Transverse colon (tissue), 4 donors: Measurements from ENCODE around the gene CALY. TPM values are rescaled to one million over a fixed set of nuclear protein-coding genes. Genes with fewer than 3 reads are reported as not detected.

Experiments used
- DNase-seq: peaks from one replicate; pipeline ENCODE4 v3.0.0-alpha.2; 2019
- H3K27ac ChIP-seq, 4 donors: fragments of 200-600 bp; sonication (generic); 2 replicates each; pipeline ENCODE4 v1.5.1; 2016 to 2018; ENCODE audit warnings: inconsistent platforms in 4 of 4
- H3K27me3 ChIP-seq: fragments of 200-600 bp; sonication (generic); 2 replicates; pipeline ENCODE4 v1.5.1; 2017; ENCODE audit warnings: inconsistent platforms
- H3K36me3 ChIP-seq, 4 donors: fragments of 200-600 bp; sonication (generic); 2 replicates each; pipeline ENCODE4 v1.5.1; 2017 to 2019; ENCODE audit warnings: inconsistent platforms in 4 of 4
- H3K4me1 ChIP-seq, 4 donors: fragments of 200-600 bp; sonication (generic); 2 replicates each; pipeline ENCODE4 v1.5.1; 2017 to 2020; ENCODE audit warnings: inconsistent platforms in 4 of 4
- H3K4me3 ChIP-seq, 4 donors: fragments of 200-600 bp; sonication (generic); 1 replicate in 1 of 4; 2 replicates in 3 of 4; pipeline versions ENCODE4 v1.5.1 to v1.6.1; 2017 to 2019; ENCODE audit warnings: inconsistent platforms in 4 of 4
- H3K9me3 ChIP-seq, 2 donors: fragments of 200-600 bp; sonication (generic); 2 replicates each; pipeline ENCODE4 v1.5.1; 2017 to 2019; ENCODE audit warnings: inconsistent platforms in 2 of 2
- CTCF ChIP-seq, 5 experiments: fragments of 200-600 bp in 3 of 5; fragments of 450-650 bp in 2 of 5; sonication (generic) in 3 of 5; IDR thresholded peaks; 1 replicate in 2 of 5; 2 replicates in 3 of 5; pipeline ENCODE4 v1.5.1; 2016 to 2017; ENCODE audit warnings: antibody characterized with exemption in 5 of 5, inconsistent platforms in 3 of 5, mild to moderate bottlenecking in 2 of 5, moderate library complexity in 1 of 5
- EP300 ChIP-seq: sonication (generic); formaldehyde crosslinking; IDR thresholded peaks from one replicate; pipeline ENCODE4 v1.6.1; 2017; ENCODE audit warnings: antibody characterized with exemption, low read depth
- POLR2A ChIP-seq: fragments of 450-650 bp; IDR thresholded peaks from one replicate; pipeline ENCODE4 v1.6.1; 2016; ENCODE audit warnings: antibody characterized with exemption, mild to moderate bottlenecking, moderate library complexity
- POLR2AphosphoS5 ChIP-seq, 3 donors: sonication (generic); formaldehyde crosslinking; IDR thresholded peaks; one replicate each; pipeline ENCODE4 v1.6.1; 2016; ENCODE audit warnings: antibody characterized with exemption in 3 of 3
- WGBS, 2 donors: methylation state at CpG; one replicate each; pipeline ENCODE4 v1.1.5; 2018; ENCODE audit warnings: low coverage in 1 of 2; 5-methylcytosine and 5-hydroxymethylcytosine counted together
- in situ Hi-C, 4 donors: fragments of 200-750 bp; cut with MboI; loops; one replicate each; pipeline versions ENCODE4 v1.15.0 to v1.15.1; 2017; ENCODE audit warnings: low sequenced_read_pairs in 3 of 4, low pct_ligation_motif_present in 1 of 4, low pct_unique_long_range_greater_than_20kb in 1 of 4
- intact Hi-C: fragments of 100-400 bp; cut with DNase I; formaldehyde crosslinking; loops from one replicate; pipeline ENCODE4 v1.15.1; 2023; ENCODE audit warnings: low total_unique reads
- total RNA-seq, 4 donors: library from RNA; depleted of rRNA; stranded (reverse); fragments of >200 nt; gene quantifications; one replicate each; pipeline ENCODE4 v1.1.0, GENCODE V29; 2016

The CALY gene
- total RNA-seq, 4 donors from 2014 or later: 0.82 to 1.3 TPM; not detected in 2

- intact Hi-C loops: no loop called here
- no peak for TF ChIP-seq CTCF (IDR thresholded peaks at IDR 0.05)
- no peak for TF ChIP-seq POLR2A
- no peak for TF ChIP-seq EP300
- 41 to 61% methylated on average over 3 to 9 of the region's 9 CpGs for WGBS, 2 donors
- H3K4me3 ChIP-seq: no peak overlapping the region
- in situ Hi-C loops: no loop called here
- no peak overlapping the region for H3K27ac ChIP-seq
- no peak for DNase-seq
- H3K4me1 ChIP-seq: peaks cover 5 to 18% (median 11%) of the 10 kb centered on the region in 4 donors
- H3K36me3 ChIP-seq: no peaks in the 10 kb centered on the region
- H3K27me3 ChIP-seq: peaks cover 52% of the 10 kb centered on the region
- H3K9me3 ChIP-seq: no peaks in the 10 kb centered on the region
Observed at GRCh38 chr10:133343558-133343957, 6.9 kb upstream of the CALY start.

GRCh38 chr10:133342942-133343341, 6.2 kb upstream of the CALY start:
- H3K27me3 ChIP-seq: peaks cover 48% of the 10 kb centered on the region
- intact Hi-C loops (no loop called here), in situ Hi-C loops (no loop called here)
- H3K9me3 ChIP-seq: no peaks in the 10 kb centered on the region
- H3K4me1 ChIP-seq: peaks cover 5 to 13% (median 9%) of the 10 kb centered on the region in 4 donors
- WGBS, 2 donors: 75% methylated on average over 8 of the region's 8 CpGs; no CpG with 5 or more reads in 1 of the 2 donors
- H3K36me3 ChIP-seq: no peaks in the 10 kb centered on the region
- no peak for DNase-seq
- H3K4me3 ChIP-seq: no peak overlapping the region
- no peak for TF ChIP-seq POLR2AphosphoS5 (IDR thresholded peaks at IDR 0.05)
- TF ChIP-seq CTCF (IDR thresholded peaks at IDR 0.05): no peak
- TF ChIP-seq EP300: no peak
- no peak for TF ChIP-seq POLR2A
- no peak overlapping the region for H3K27ac ChIP-seq

GRCh38 chr10:133341983-133342382, 5.3 kb upstream of the CALY start:
- no peaks in the 10 kb centered on the region for H3K36me3 ChIP-seq
- no peak for TF ChIP-seq EP300
- TF ChIP-seq POLR2AphosphoS5 (IDR thresholded peaks at IDR 0.05): no peak
- no peak for TF ChIP-seq POLR2A
- TF ChIP-seq CTCF (IDR thresholded peaks at IDR 0.05): no peak
- in situ Hi-C loops (no loop called here), intact Hi-C loops (no loop called here)
- no peak overlapping the region for H3K27ac ChIP-seq
- peaks cover 2 to 4% (median 3%) of the 10 kb centered on the region in 4 donors for H3K4me1 ChIP-seq
- 87 to 100% methylated on average over 1 to 4 of the region's 4 CpGs for WGBS, 2 donors
- no peak for DNase-seq
- H3K9me3 ChIP-seq: no peaks in the 10 kb centered on the region
- peaks cover 47% of the 10 kb centered on the region for H3K27me3 ChIP-seq
- H3K4me3 ChIP-seq: no peak overlapping the region

GRCh38 chr10:133339708-133340380, 3.1 kb upstream of the CALY start:
- no peak for DNase-seq
- intact Hi-C loops (no loop called here), in situ Hi-C loops (no loop called here)
- Histone ChIP-seq H3K4me3 (no peak overlapping the region), H3K36me3 (no peaks in the 10 kb centered on the region), H3K4me1 (peaks cover 14 to 20% (median 19%) of the 10 kb centered on the region in 4 donors), H3K27me3 (peaks cover 53% of the 10 kb centered on the region), H3K9me3 (no peaks in the 10 kb centered on the region), H3K27ac (no peak overlapping the region)
- 76 to 89% methylated on average over 2 to 13 of the region's 13 CpGs for WGBS, 2 donors
- TF ChIP-seq CTCF (IDR thresholded peaks at IDR 0.05) (no peak), POLR2A (no peak), EP300 (no peak), POLR2AphosphoS5 (IDR thresholded peaks at IDR 0.05) (no peak)
